H1 (cell line): ENCODE measurements around the gene RNF212B.

ENCODE experiments used
- SIRT6 ChIP-seq: IDR thresholded peaks from one replicate; pipeline ENCODE4 v1.7.1; 2012; ENCODE audit warnings: low read length, inconsistent platforms
- TAF1 ChIP-seq: IDR thresholded peaks from 2 replicates; pipeline ENCODE4 v1.6.1; 2011; ENCODE audit warnings: mild to moderate bottlenecking, low read depth, low read length
- TEAD4 ChIP-seq: IDR thresholded peaks from 2 replicates; pipeline ENCODE4 v1.6.1; 2012; ENCODE audit warnings: low read depth, low read length, inconsistent platforms, mixed read lengths

DNA sequence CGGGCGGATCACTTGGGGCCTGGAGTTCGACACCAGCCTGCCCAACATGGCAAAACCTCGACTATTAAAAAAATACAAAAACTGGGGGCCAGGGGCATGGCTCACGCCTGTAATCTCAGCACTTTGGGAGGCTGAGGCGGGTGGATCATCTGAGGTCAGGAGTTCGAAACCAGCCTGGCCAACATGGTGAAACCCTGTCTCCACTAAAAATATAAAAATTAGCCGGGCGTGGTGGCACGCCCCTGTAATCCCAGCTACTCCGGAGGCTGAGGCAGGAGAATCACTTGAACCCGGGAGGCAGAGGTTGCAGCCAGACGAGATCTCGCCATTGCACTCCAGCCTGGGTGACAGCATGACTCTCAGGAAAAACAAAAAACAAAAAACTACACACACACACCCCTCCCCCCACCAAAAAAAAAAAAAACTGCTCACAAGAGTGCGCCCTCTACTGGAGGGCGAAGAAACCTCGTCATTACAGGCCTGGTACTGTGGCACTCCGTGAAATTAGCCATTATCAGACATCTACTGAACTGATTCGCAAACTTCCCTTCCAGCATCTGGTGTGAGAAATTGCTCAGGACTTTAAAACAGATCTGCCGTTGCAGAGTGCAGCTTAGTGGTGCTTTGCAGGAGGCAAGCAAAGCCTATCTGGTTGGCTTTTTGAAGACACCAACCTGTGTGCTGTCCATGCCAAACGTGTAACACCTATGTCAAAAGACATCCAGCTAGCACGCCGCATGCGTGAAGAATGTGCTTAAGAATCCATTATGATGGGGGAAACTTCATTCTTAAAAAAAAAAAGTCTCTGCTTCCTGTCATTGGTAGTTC lies 57.2 kb downstream of the RNF212B start:
- TF ChIP-seq TEAD4 (no peak), SIRT6 (no peak), TAF1 (no peak)
